ENCODE data around the gene ZNF598.

Gene ZNF598

DNA sequence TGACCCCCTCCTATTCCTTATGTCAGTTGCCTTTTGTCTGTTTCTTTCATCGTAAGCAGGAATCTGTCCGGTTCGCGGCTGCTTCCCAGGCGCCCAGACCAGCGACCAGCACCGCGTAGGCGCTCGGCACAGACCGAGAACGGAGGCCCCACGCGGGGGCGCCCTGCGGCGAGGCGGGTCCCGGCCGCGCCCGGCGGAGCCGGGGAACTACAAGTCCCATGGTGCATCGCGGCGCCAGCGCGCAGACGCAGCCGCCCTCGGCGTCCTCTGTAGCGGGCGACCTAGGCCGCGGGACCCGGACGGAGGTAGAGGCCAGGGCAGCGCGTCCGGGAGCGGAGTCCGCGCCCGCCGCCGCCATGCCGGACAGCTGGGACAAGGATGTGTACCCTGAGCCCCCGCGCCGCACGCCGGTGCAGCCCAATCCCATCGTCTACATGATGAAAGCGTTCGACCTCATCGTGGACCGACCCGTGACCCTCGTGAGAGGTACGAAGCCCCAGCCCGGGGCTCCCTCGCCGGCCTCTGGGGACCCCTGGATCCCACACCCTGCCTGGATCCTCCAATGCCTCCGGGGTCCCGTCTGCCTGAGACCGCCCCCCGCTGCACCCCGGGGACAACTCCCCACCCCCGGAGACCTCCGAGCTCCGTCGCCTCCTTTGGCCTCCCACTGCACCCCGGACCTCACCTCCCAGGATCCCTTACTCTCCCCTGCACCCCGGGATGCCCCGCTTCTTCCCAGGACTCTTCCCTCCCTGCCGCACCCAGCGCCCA lies 50.2 kb downstream of the ZNF598 start, which contains the start of gene NDUFB10 (continued):
- TF ChIP-seq, protein P1, sequence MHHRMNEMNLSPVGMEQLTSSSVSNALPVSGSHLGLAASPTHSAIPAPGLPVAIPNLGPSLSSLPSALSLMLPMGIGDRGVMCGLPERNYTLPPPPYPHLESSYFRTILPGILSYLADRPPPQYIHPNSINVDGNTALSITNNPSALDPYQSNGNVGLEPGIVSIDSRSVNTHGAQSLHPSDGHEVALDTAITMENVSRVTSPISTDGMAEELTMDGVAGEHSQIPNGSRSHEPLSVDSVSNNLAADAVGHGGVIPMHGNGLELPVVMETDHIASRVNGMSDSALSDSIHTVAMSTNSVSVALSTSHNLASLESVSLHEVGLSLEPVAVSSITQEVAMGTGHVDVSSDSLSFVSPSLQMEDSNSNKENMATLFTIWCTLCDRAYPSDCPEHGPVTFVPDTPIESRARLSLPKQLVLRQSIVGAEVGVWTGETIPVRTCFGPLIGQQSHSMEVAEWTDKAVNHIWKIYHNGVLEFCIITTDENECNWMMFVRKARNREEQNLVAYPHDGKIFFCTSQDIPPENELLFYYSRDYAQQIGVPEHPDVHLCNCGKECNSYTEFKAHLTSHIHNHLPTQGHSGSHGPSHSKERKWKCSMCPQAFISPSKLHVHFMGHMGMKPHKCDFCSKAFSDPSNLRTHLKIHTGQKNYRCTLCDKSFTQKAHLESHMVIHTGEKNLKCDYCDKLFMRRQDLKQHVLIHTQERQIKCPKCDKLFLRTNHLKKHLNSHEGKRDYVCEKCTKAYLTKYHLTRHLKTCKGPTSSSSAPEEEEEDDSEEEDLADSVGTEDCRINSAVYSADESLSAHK (tag by site-specific recombination; IDR thresholded peaks at IDR 0.05): no peak; the same call in 1 of the 2 replicates
- no peak for TF ChIP-seq ZNF549 (tag by site-specific recombination; IDR thresholded peaks at IDR 0.05)
- TF ChIP-seq, protein P2, sequence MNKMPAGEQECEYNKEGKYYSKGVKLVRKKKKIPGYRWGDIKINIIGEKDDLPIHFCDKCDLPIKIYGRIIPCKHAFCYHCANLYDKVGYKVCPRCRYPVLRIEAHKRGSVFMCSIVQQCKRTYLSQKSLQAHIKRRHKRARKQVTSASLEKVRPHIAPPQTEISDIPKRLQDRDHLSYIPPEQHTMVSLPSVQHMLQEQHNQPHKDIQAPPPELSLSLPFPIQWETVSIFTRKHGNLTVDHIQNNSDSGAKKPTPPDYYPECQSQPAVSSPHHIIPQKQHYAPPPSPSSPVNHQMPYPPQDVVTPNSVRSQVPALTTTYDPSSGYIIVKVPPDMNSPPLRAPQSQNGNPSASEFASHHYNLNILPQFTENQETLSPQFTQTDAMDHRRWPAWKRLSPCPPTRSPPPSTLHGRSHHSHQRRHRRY (tag by site-specific recombination; IDR thresholded peaks at IDR 0.05): no peak
- no peak for TF ChIP-seq ZNF555 (tag by site-specific recombination; conservative IDR thresholded peaks at IDR 0.05)
- TF ChIP-seq, protein P3, sequence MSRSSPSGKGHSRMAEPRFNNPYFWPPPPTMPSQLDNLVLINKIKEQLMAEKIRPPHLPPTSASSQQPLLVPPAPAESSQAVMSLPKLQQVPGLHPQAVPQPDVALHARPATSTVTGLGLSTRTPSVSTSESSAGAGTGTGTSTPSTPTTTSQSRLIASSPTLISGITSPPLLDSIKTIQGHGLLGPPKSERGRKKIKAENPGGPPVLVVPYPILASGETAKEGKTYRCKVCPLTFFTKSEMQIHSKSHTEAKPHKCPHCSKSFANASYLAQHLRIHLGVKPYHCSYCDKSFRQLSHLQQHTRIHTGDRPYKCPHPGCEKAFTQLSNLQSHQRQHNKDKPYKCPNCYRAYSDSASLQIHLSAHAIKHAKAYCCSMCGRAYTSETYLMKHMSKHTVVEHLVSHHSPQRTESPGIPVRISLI (tag by site-specific recombination; IDR thresholded peaks at IDR 0.05): no peak
- no peak for TF ChIP-seq ZNF223 (tag by site-specific recombination; IDR thresholded peaks at IDR 0.05)
- TF ChIP-seq KLF16 (tag by site-specific recombination; IDR thresholded peaks at IDR 0.05): peak; percentile 59; the same call in 1 of the 2 replicates
- no peak for TF ChIP-seq MEIS1 (CRISPR knock-in tag; IDR thresholded peaks at IDR 0.05; ENCODE audit: borderline replicate concordance)
- TF ChIP-seq WT1 (tag by site-specific recombination; IDR thresholded peaks at IDR 0.05): no peak
- TF ChIP-seq ZNF157 (tag by site-specific recombination; IDR thresholded peaks at IDR 0.05): no peak
- TF ChIP-seq RBAK (tag by site-specific recombination; IDR thresholded peaks at IDR 0.05): no peak
- TF ChIP-seq, protein P4, sequence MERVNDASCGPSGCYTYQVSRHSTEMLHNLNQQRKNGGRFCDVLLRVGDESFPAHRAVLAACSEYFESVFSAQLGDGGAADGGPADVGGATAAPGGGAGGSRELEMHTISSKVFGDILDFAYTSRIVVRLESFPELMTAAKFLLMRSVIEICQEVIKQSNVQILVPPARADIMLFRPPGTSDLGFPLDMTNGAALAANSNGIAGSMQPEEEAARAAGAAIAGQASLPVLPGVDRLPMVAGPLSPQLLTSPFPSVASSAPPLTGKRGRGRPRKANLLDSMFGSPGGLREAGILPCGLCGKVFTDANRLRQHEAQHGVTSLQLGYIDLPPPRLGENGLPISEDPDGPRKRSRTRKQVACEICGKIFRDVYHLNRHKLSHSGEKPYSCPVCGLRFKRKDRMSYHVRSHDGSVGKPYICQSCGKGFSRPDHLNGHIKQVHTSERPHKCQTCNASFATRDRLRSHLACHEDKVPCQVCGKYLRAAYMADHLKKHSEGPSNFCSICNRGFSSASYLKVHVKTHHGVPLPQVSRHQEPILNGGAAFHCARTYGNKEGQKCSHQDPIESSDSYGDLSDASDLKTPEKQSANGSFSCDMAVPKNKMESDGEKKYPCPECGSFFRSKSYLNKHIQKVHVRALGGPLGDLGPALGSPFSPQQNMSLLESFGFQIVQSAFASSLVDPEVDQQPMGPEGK (tag by site-specific recombination; IDR thresholded peaks at IDR 0.05): peak; percentile 76; the same call in 1 of the 2 replicates
- no peak for TF ChIP-seq ZNF366 (tag by site-specific recombination; conservative IDR thresholded peaks at IDR 0.05)
- no peak for TF ChIP-seq ZNF544 (tag by site-specific recombination; IDR thresholded peaks at IDR 0.05)
- no peak for TF ChIP-seq ZNF571 (tag by site-specific recombination; IDR thresholded peaks at IDR 0.05)
- TF ChIP-seq, protein P5, sequence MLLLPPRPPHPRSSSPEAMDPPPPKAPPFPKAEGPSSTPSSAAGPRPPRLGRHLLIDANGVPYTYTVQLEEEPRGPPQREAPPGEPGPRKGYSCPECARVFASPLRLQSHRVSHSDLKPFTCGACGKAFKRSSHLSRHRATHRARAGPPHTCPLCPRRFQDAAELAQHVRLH (tag by site-specific recombination; IDR thresholded peaks at IDR 0.05): no peak
- TF ChIP-seq ZNF302 (tag by site-specific recombination; IDR thresholded peaks at IDR 0.05; ENCODE audit: low read depth): no peak
- TF ChIP-seq GFI1B (tag by site-specific recombination; IDR thresholded peaks at IDR 0.05): no peak
- peak; percentile 45; the same call in 1 of the 2 replicates for TF ChIP-seq BCL11A (tag by site-specific recombination; IDR thresholded peaks at IDR 0.05; ENCODE audit: low read depth)
- TF ChIP-seq, protein P6, sequence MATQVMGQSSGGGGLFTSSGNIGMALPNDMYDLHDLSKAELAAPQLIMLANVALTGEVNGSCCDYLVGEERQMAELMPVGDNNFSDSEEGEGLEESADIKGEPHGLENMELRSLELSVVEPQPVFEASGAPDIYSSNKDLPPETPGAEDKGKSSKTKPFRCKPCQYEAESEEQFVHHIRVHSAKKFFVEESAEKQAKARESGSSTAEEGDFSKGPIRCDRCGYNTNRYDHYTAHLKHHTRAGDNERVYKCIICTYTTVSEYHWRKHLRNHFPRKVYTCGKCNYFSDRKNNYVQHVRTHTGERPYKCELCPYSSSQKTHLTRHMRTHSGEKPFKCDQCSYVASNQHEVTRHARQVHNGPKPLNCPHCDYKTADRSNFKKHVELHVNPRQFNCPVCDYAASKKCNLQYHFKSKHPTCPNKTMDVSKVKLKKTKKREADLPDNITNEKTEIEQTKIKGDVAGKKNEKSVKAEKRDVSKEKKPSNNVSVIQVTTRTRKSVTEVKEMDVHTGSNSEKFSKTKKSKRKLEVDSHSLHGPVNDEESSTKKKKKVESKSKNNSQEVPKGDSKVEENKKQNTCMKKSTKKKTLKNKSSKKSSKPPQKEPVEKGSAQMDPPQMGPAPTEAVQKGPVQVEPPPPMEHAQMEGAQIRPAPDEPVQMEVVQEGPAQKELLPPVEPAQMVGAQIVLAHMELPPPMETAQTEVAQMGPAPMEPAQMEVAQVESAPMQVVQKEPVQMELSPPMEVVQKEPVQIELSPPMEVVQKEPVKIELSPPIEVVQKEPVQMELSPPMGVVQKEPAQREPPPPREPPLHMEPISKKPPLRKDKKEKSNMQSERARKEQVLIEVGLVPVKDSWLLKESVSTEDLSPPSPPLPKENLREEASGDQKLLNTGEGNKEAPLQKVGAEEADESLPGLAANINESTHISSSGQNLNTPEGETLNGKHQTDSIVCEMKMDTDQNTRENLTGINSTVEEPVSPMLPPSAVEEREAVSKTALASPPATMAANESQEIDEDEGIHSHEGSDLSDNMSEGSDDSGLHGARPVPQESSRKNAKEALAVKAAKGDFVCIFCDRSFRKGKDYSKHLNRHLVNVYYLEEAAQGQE (tag by site-specific recombination; IDR thresholded peaks at IDR 0.05): peak; percentile 35; the same call in 1 of the 2 replicates
- TF ChIP-seq ZNF24 (tag by site-specific recombination; IDR thresholded peaks at IDR 0.05): 0 out of 2 replicates have a peak, but pooled peaks have one; percentile 29
- no peak for TF ChIP-seq ZNF16 (tag by site-specific recombination; IDR thresholded peaks at IDR 0.05; ENCODE audit: low read depth)
- TF ChIP-seq, protein P7, sequence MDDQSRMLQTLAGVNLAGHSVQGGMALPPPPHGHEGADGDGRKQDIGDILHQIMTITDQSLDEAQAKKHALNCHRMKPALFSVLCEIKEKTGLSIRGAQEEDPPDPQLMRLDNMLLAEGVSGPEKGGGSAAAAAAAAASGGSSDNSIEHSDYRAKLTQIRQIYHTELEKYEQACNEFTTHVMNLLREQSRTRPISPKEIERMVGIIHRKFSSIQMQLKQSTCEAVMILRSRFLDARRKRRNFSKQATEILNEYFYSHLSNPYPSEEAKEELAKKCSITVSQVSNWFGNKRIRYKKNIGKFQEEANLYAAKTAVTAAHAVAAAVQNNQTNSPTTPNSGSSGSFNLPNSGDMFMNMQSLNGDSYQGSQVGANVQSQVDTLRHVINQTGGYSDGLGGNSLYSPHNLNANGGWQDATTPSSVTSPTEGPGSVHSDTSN (CRISPR knock-in tag; IDR thresholded peaks at IDR 0.05): no peak; the same call in 1 of the 2 replicates
- TF ChIP-seq, protein P8, sequence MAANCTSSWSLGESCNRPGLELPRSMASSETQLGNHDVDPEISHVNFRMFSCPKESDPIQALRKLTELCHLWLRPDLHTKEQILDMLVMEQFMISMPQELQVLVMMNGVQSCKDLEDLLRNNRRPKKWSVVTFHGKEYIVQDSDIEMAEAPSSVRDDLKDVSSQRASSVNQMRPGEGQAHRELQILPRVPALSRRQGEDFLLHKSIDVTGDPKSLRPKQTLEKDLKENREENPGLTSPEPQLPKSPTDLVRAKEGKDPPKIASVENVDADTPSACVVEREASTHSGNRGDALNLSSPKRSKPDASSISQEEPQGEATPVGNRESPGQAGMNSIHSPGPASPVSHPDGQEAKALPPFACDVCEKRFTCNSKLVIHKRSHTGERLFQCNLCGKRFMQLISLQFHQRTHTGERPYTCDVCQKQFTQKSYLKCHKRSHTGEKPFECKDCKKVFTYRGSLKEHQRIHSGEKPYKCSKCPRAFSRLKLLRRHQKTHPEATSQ (tag by site-specific recombination; IDR thresholded peaks at IDR 0.05): no peak; the same call in 1 of the 2 replicates
